ENCODE data around the gene TJP3.
A peak's percentile ranks its signal among the peaks of the same experiment; 100 is the strongest.
"Not testable (repeated sequence)": the region's sequence is repeated elsewhere in the genome, so short reads cannot be mapped to it uniquely, and the experiment has no call there.

Gene TJP3

DNA sequence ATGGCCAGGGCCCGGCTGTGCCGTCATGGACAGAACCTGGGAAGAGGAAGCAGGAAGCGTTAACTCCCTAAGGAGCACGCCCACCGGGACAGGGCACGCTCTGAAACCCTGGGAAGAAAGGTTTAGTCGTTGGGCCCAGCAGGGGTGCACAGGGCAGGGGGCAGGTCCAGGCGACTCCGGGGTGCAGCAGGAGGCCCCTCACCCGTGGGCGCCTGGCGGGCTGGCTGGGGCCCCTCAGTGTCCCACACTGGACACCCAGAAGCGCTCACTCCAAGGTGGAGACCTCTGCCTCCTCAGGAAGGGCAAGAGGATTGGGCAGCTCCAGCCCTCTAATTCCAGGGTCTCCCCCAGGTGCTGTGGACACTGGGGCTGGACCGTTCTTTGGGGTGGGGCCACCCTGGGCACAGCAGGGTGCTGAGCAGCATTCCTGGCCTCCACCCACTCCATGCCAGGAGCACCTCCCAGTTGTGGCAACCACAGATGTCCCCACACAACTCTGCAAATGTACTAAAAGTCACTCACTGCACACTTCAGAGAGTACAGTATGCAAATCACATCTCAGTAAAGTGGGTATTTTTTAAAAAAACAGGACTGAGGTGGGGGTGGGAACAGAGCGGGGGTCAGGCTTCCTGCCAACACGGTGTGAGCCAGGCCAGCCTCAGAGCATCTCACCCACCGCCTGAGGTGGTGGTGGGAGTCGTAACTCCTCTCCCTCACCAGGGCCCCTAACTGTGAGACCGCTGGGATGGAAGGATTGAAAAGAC, 43.1 kb upstream of the TJP3 start:
- Histone ChIP-seq H3K9ac (ENCODE audit: low read length) (peak overlapping the region; percentile 13; the same call in 1 of the 2 replicates), H2AFZ (ENCODE audit: low read depth, low read length, severe bottlenecking) (no peak overlapping the region), H3K27ac (ENCODE audit: low read depth, low read length) (no peak overlapping the region), H3K4me3 (ENCODE audit: insufficient read depth, low read length, poor library complexity, severe bottlenecking) (no peak overlapping the region), H3K36me3 (ENCODE audit: low read length) (no peaks in the 10 kb centered on the region), H4K20me1 (ENCODE audit: low read depth, low read length) (no peaks in the 10 kb centered on the region), H3K27me3 (ENCODE audit: low read length) (no peaks in the 10 kb centered on the region), H3F3A (ENCODE audit: insufficient read depth) (no peaks in the 10 kb centered on the region), H3K9me3 (ENCODE audit: insufficient read depth, low read length) (no peaks in the 10 kb centered on the region), H3K4me2 (ENCODE audit: low read depth, low read length, poor library complexity, severe bottlenecking) (peak overlapping the region; percentile 7), H3K9me2 (replicated peaks; ENCODE audit: insufficient read depth, low read length) (no peaks in the 10 kb centered on the region), H3K79me2 (ENCODE audit: insufficient read depth, low read length) (no peaks in the 10 kb centered on the region)
- TF ChIP-seq, protein P1, sequence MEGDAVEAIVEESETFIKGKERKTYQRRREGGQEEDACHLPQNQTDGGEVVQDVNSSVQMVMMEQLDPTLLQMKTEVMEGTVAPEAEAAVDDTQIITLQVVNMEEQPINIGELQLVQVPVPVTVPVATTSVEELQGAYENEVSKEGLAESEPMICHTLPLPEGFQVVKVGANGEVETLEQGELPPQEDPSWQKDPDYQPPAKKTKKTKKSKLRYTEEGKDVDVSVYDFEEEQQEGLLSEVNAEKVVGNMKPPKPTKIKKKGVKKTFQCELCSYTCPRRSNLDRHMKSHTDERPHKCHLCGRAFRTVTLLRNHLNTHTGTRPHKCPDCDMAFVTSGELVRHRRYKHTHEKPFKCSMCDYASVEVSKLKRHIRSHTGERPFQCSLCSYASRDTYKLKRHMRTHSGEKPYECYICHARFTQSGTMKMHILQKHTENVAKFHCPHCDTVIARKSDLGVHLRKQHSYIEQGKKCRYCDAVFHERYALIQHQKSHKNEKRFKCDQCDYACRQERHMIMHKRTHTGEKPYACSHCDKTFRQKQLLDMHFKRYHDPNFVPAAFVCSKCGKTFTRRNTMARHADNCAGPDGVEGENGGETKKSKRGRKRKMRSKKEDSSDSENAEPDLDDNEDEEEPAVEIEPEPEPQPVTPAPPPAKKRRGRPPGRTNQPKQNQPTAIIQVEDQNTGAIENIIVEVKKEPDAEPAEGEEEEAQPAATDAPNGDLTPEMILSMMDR (IDR thresholded peaks at IDR 0.05; ENCODE audit: insufficient read depth, low read length, poor library complexity, severe bottlenecking), result no peak
- TF ChIP-seq EZH2phosphoT487 (conservative IDR thresholded peaks at IDR 0.05; ENCODE audit: low read length), result no peak

DNA sequence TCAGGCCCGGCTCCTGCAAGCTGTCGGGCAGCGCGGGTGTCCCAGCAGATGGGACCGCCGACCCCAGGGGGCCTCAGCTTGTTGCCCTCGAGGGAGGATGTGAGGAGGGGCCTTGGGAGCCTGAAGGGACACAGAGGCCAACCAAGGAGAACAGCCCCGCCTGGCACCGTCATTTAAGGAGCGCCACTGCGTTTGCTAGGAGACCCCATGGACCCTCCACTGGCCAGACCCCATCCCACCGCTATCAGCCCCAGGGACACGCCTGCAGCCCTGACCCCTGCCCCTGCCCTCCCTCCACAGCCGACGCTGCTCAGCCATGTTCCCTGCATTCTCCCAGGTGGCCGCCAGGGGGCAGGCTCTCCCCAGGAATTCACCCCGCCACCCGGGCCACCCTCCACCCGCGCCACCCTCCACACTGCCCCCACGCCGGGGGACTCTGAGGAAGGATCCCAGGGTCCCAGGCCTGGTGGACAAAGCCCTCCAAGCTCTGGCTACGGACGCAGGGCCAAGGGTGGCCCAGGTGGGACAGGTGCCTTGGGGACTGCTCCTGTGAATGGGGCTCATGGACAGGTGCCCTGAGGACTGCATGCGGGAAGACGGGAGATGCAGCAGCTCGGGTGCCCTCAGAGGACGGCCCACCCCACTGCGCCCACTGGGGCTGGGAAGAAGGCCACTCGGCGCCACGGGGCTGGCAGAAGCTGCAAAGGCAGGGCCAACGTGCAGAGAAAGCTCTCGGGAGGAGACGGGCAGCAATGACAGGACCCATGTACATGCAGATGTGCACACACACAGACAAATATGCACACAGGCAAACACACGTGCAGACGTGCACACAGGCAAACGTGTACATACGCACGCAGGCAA, 42.3 kb upstream of the TJP3 start:
- TF ChIP-seq, protein P1 (IDR thresholded peaks at IDR 0.05; ENCODE audit: insufficient read depth, low read length, poor library complexity, severe bottlenecking), result peak; percentile 93
- no peak for TF ChIP-seq EZH2phosphoT487 (conservative IDR thresholded peaks at IDR 0.05; ENCODE audit: low read length)
- Histone ChIP-seq H3K9ac (ENCODE audit: low read length) (peak overlapping the region; percentile 13; the same call in 1 of the 2 replicates), H3K9me2 (replicated peaks; ENCODE audit: insufficient read depth, low read length) (no peaks in the 10 kb centered on the region), H3K27me3 (ENCODE audit: low read length) (no peaks in the 10 kb centered on the region), H3K4me2 (ENCODE audit: low read depth, low read length, poor library complexity, severe bottlenecking) (peak overlapping the region; percentile 7), H3F3A (ENCODE audit: insufficient read depth) (no peaks in the 10 kb centered on the region), H3K79me2 (ENCODE audit: insufficient read depth, low read length) (no peaks in the 10 kb centered on the region), H3K9me3 (ENCODE audit: insufficient read depth, low read length) (no peaks in the 10 kb centered on the region), H3K27ac (ENCODE audit: low read depth, low read length) (no peak overlapping the region), H3K36me3 (ENCODE audit: low read length) (no peaks in the 10 kb centered on the region), H4K20me1 (ENCODE audit: low read depth, low read length) (no peaks in the 10 kb centered on the region), H3K4me3 (ENCODE audit: insufficient read depth, low read length, poor library complexity, severe bottlenecking) (no peak overlapping the region), H2AFZ (ENCODE audit: low read depth, low read length, severe bottlenecking) (no peak overlapping the region)

DNA sequence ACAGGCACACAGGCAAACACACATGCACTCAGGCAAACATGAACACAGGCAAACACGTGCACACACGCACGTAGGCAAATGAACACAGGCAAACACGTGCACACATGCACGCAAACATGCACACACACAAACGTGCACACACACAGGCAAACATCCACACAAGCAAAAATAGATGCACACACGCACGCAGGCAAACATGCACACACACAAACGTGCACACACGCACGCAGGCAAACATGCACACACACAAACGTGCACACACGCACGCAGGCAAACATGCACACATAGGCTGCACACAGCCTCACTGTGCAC, 41.7 kb upstream of the TJP3 start:
- H4K20me1 ChIP-seq (ENCODE audit: low read depth, low read length); H3K9ac ChIP-seq (ENCODE audit: low read length); H3K36me3 ChIP-seq (ENCODE audit: low read length); H3K27ac ChIP-seq (ENCODE audit: low read depth, low read length); H3K4me2 ChIP-seq (ENCODE audit: low read depth, low read length, poor library complexity, severe bottlenecking); H3K4me3 ChIP-seq (ENCODE audit: insufficient read depth, low read length, poor library complexity, severe bottlenecking); H3K9me3 ChIP-seq (ENCODE audit: insufficient read depth, low read length); H3K9me2 ChIP-seq (replicated peaks; ENCODE audit: insufficient read depth, low read length); H3F3A ChIP-seq (ENCODE audit: insufficient read depth); H2AFZ ChIP-seq (ENCODE audit: low read depth, low read length, severe bottlenecking); H3K27me3 ChIP-seq (ENCODE audit: low read length); H3K79me2 ChIP-seq (ENCODE audit: insufficient read depth, low read length): not testable (repeated sequence)
